EH (cell line): ENCODE results near the gene CHN2.

ENCODE experiments used
- DNase-seq: peaks from one replicate; pipeline ENCODE4 v3.0.0-alpha.2; 2015; ENCODE audit warnings: low read depth

The CHN2 gene

GRCh38 chr7:29335188-29336083, 140.9 kb downstream of the CHN2 start:
- no peak for DNase-seq

DNA sequence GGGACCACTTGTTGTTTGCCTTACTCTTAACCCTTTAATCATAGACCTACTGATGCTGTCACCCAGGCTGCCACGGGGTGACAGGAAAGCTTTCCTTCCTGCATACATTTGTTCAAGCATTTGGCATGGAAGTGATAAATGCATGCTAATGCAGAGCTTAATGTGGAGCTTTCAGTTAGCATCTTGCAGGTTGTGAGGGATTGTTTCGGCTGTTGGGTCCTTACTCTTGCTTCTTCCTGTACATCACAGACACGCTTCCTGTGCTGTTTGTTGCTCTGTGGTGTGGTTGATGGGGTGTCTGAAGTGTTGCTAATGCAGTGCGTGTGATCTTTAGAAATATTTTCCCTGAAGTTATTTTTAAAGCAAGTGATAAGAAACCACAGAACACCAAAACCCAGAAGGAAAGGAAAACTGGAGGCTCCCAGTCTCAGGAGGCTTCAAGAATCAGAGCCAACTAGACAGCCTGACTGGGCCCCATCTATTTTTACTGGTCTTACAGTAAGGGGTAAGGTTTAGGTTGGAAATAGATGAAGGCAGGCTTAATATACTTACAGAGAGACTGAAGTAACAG, 143.1 kb downstream of the CHN2 start:
- DNase-seq: no peak

GRCh38 chr7:29340696-29341095, 146.1 kb downstream of the CHN2 start:
- DNase-seq: no peak

DNA sequence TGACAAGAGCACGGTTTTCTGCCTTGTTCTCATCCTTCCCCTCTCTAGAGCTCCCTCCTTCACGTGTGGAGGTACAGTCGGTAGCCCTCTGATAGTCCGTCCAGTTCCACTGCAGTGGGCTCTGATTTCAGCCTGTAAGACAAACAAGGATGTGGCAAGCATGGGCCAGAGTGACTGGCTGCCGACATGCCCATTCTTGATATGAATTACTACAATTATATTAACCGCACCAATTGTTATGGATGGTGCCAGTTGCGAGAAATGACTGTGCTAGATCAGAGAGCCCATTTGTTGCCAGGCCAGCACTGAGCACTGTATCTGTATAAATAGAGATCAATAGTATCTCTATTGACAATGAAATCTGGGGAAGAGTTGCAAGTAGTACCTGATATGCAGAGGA, 146.6 kb downstream of the CHN2 start:
- DNase-seq: no peak

DNA sequence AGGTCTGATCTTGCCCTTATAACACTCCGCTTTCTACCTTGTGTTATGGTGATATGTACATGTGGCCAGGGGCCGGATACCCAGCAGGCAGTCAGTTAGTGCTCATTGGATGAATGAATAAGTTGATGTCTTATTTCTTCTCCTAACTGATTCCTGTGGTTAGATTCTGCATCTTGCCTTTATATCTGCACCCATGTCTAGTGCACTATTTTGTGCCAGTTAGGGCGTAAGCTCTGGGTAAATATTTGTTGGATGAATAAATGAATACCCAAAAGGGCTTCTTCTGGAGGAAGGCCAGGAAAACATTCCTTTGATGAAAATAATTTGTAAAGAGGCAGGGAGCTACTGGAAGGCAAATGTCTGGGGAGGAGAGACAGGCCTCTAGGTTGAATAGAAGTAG, 148.2 kb downstream of the CHN2 start:
- peak; percentile 34 for DNase-seq

- DNase-seq: no peak
Measured at GRCh38 chr7:29343399-29343798, 148.8 kb downstream of the CHN2 start.

- no peak for DNase-seq
Measured at GRCh38 chr7:29344334-29344978, 149.9 kb downstream of the CHN2 start.

GRCh38 chr7:29345590-29345989, 151.0 kb downstream of the CHN2 start:
- DNase-seq: peak; percentile 5

DNA sequence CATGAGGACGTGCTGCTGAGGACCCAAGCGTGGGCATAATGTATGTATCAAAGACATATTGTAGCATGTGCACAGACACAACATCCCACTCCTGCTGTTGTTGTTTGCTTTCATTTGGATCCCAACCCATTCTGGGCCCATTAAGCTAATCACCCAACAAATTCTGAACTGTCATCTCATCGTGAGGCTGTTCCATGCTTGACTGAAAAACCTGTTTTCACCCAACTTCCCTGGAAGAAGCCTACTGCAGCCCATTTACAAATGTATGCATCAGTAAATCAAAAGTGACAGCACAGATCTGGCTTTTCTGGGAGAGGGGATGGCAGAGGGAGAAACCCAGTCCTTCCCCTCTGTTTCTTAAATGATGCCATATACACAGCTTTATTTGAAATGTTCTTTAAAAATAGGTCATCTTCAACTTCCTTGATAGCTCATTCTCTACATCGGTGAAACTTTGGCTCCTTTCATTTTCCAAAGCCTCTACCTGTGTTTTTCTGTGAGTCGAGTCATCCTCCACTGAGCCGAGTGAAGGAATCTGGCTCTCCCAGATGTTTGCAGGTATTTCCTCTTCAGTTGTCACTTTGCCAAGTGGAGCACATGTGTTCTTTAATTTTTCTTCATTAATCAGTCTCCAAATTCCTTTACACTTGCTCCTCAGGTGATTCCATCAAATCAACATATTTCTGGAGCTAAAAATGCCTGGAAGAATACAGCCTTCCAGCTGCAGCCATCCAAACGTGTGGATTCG, 151.8 kb downstream of the CHN2 start:
- no peak for DNase-seq

- DNase-seq: no peak
Measured at GRCh38 chr7:29349362-29349761, 154.8 kb downstream of the CHN2 start.

DNA sequence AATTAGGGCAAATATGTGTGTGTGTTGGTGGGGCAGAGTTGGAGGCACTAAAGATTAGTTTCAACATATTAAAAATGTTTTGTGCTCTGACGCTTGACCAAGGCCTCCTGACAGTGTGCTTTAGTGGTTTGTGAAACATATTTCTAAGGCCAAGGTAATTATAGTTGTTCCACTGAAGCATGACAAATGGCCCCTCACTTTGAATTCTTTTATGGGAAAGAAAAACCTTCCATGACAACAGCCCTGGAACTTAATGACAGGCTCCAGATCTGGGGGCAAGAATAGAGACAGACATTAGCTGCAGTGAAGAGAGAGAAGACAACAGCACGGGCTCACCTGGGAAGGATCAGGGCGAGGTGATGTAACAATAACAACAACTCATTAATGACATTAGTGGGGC, 155.8 kb downstream of the CHN2 start:
- no peak for DNase-seq

- no peak for DNase-seq
Measured at GRCh38 chr7:29352041-29352440, 157.5 kb downstream of the CHN2 start.

GRCh38 chr7:29353810-29354209, 159.2 kb downstream of the CHN2 start:
- DNase-seq: no peak

- no peak for DNase-seq
Measured at GRCh38 chr7:29354340-29354739, 159.8 kb downstream of the CHN2 start.

DNA sequence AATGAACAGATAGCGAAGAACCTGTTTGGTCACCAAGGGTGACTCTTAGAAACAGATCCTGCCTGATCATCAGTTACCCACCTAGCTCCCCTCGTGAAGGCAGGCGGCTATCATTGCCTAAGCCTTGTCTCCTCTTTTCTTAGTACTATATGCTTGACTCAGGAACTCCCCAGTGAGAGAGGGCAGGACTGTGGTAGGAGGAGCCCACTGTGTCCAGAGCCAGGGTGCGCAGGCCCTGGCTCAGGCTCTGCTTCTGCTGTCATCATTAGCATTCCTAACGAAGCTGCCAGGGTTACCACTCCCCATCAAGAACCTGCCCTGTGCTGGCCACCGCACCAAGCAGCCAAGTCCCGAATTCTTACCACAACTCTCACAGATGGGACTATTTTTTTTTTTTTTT, 160.8 kb downstream of the CHN2 start:
- no peak for DNase-seq

- DNase-seq: no peak
Measured at GRCh38 chr7:29356631-29357030, 162.1 kb downstream of the CHN2 start.

- no peak for DNase-seq
Measured at GRCh38 chr7:29359482-29360093, 165.0 kb downstream of the CHN2 start.

DNA sequence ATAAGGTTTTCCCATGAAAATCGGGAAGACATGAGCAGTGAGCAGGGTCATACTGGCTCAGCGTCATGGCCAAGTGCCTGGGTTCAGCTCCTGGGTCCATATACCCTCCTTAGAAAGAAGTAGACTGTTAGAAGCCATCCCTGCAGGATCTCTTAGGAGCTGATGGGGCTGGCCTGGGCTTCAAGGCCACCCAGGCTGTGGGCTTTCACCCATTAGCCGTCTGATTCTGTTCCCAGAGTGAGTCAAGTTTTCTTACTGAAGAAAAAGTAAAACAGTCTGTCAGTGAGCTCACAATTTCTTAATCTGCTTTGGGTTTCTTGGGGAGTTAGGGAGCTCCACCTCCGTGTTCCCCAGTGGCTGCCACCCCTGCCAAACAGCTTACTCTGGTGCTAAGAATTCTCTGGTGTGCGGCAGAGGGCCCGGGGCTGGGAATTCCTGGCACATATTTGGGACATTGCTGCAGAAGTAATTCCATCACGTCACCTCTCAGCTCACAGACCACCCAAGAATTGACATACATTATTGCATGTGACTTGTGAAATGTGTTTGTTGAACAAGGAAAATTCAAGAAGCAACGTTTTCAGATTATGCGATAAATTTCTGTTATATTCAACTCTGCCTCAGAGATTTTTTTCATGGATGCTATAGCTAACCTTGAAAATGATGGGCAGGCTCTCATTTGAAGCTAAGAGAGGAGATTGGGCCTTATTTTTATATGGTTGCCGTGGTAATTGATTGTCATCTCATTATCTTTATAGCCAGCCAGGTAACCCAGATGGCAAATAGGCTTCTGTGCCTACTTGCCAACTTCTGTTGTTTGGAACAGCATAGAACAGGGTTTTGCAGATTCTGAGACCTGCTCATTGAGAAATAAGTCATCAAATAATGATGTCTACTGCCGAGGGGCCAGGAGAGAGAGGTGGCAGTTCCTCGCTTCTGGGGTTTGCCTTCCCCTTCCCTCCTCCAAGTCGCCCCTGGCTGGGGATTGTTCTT, 166.4 kb downstream of the CHN2 start:
- peak; percentile 1 for DNase-seq

GRCh38 chr7:29362380-29362779, 167.8 kb downstream of the CHN2 start:
- no peak for DNase-seq

- no peak for DNase-seq
Measured at GRCh38 chr7:29363636-29364425, 169.3 kb downstream of the CHN2 start.
